ENCODE data around the gene SELP. TPM values are rescaled to one million over a fixed set of nuclear protein-coding genes. Genes with fewer than 3 reads are reported as not detected.

The SELP gene
- total RNA-seq, 4 donors from 2014 or later, result 1.9 to 26.0 (median 8.0) TPM

DNA sequence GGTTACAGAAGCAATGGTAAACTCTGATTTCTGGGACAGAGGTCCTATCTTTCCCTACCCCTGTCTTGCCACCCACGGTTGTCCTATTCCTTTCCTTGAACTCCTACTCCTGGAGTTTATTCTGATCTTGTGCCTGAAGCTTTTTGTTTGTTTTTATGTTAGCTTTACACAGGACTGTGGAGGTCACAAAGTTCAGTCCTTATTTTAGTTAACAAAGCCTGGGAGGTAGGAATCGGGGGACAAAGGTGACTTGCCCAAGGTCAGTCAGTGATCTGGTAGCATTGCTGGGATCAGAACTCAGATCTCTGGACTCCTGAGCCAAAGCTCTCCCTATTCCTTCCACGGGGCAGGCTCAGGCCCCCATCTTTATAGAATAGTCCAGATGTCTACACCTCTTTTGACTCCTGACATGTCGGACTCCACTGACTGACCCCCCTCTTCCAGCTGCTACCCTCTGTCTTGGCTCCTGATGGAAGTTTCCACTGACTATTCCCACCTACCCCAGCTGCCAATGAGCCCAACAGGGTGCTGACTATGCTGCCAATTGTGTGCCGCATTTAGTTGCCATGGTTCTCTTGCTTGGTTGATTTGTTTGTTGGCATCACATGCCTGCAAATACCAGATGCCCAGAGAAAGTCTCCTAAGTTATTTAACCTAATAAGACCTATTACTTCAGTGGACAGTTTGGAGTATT, 53.5 kb downstream of the SELP start:
- H3K27ac ChIP-seq, result no peak overlapping the region
- H3K4me1 ChIP-seq, result no peaks in the 10 kb centered on the region
- H3K4me3 ChIP-seq, result no peak overlapping the region
- H3K27me3 ChIP-seq, result peaks cover 7% of the 10 kb centered on the region
- WGBS, 2 donors (ENCODE audit: low coverage in 1 of 2), result 79% methylated on average over 4 to 5 of the region's 5 CpGs
- ATAC-seq, result no peak
- no peaks in the 10 kb centered on the region for H3K36me3 ChIP-seq
- no peaks in the 10 kb centered on the region for H3K9me3 ChIP-seq
- TF ChIP-seq EP300 (IDR thresholded peaks at IDR 0.05) (no peak), CTCF (IDR thresholded peaks at IDR 0.05) (no peak), POLR2AphosphoS5 (IDR thresholded peaks at IDR 0.05) (no peak), POLR2A (IDR thresholded peaks at IDR 0.05) (no peak)

GRCh38 chr1:169574336-169574735, 55.6 kb downstream of the SELP start:
- no peaks in the 10 kb centered on the region for H3K9me3 ChIP-seq
- no peak overlapping the region for H3K27ac ChIP-seq
- H3K4me3 ChIP-seq, result no peak overlapping the region
- 30 to 34% methylated on average over 3 to 4 of the region's 4 CpGs for WGBS, 2 donors (ENCODE audit: low coverage in 1 of 2)
- ATAC-seq, result no peak
- no peaks in the 10 kb centered on the region for H3K27me3 ChIP-seq
- H3K4me1 ChIP-seq, result no peaks in the 10 kb centered on the region
- TF ChIP-seq POLR2AphosphoS5 (IDR thresholded peaks at IDR 0.05) (no peak), EP300 (IDR thresholded peaks at IDR 0.05) (no peak)
- no peaks in the 10 kb centered on the region for H3K36me3 ChIP-seq

DNA sequence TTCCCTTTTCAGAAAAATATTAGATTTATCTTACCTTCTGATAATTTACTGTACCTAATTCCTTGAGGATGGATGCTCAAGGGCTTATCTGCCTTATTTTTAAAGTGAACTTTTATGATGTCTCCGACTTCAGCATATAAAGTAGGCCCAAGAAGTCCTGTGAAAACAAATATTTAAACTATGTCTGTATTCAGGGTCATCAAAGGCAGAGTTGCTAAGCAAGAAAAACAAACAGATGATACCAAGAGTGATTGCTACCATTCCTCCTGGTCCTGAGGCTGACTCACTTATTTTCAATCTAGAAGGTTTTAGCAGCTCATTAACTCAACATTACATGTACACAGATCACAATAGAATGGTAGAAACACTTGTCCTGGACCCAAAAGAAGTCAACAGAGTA, 57.7 kb downstream of the SELP start:
- Histone ChIP-seq H3K9me3 (no peaks in the 10 kb centered on the region), H3K36me3 (no peaks in the 10 kb centered on the region), H3K4me1 (no peaks in the 10 kb centered on the region), H3K27me3 (no peaks in the 10 kb centered on the region), H3K4me3 (no peak overlapping the region), H3K27ac (no peak overlapping the region)
- no peak for TF ChIP-seq EP300 (IDR thresholded peaks at IDR 0.05)
- TF ChIP-seq POLR2A (IDR thresholded peaks at IDR 0.05), result no peak
- no peak for TF ChIP-seq CTCF (IDR thresholded peaks at IDR 0.05)
- no peak for TF ChIP-seq POLR2AphosphoS5 (IDR thresholded peaks at IDR 0.05)
- WGBS, 2 donors (ENCODE audit: low coverage in 1 of 2), result 18 to 27% methylated on average over 1 of the region's 1 CpG
- ATAC-seq, result no peak

DNA sequence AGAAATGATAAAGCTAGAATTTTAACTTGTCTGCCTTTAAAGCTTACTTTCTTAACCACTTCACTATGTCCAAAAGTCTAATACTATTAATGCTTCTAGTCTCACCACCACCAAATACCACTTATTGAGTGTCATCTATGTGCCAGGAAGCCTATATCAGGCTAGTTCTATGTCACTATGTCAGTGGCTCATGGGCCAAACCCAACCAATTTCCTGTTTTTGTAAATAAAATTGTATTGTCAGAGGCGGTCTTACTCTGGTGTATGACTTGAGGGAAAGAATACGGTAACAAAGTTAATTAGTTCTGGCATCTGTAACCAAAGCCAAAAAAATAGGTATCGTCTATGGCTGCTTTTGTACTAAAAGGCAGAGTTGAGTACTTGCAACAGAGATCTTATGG, 58.5 kb downstream of the SELP start:
- TF ChIP-seq CTCF (IDR thresholded peaks at IDR 0.05), result no peak
- TF ChIP-seq POLR2AphosphoS5 (IDR thresholded peaks at IDR 0.05), result no peak
- TF ChIP-seq POLR2A (IDR thresholded peaks at IDR 0.05), result no peak
- no peak for TF ChIP-seq EP300 (IDR thresholded peaks at IDR 0.05)
- no peak overlapping the region for H3K4me3 ChIP-seq
- no peak overlapping the region for H3K27ac ChIP-seq
- no peaks in the 10 kb centered on the region for H3K27me3 ChIP-seq
- no peak for ATAC-seq
- H3K36me3 ChIP-seq, result no peaks in the 10 kb centered on the region
- no peaks in the 10 kb centered on the region for H3K4me1 ChIP-seq
- H3K9me3 ChIP-seq, result no peaks in the 10 kb centered on the region
- WGBS, 2 donors (ENCODE audit: low coverage in 1 of 2), result 82% methylated on average over 3 of the region's 3 CpGs

DNA sequence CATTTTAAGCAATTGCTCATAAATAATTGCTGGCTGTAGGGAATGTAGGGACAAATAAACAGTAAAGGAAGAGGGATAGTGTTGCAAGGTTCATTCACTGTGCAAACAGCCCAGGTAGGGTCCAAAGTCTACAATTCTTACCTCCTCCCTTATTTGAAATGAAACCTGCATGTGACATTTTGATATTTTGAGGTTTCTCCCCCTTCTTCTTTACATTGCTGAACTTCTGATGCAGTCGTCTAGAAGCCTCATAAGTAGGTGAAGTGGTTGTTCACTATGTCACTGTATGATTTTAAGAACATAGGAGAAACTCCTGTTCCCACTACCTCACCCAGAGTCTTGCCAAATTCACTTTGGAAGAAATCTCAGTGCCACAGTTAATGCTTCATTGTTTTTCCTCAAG, 59.8 kb downstream of the SELP start:
- H3K9me3 ChIP-seq, result no peaks in the 10 kb centered on the region
- WGBS, 2 donors (ENCODE audit: low coverage in 1 of 2), result 25 to 53% methylated on average over 1 of the region's 1 CpG
- no peaks in the 10 kb centered on the region for H3K36me3 ChIP-seq
- TF ChIP-seq POLR2A (IDR thresholded peaks at IDR 0.05) (no peak), EP300 (IDR thresholded peaks at IDR 0.05) (no peak), POLR2AphosphoS5 (IDR thresholded peaks at IDR 0.05) (no peak), CTCF (IDR thresholded peaks at IDR 0.05) (no peak)
- no peak overlapping the region for H3K4me3 ChIP-seq
- no peak for ATAC-seq
- H3K4me1 ChIP-seq, result no peaks in the 10 kb centered on the region
- no peaks in the 10 kb centered on the region for H3K27me3 ChIP-seq
- no peak overlapping the region for H3K27ac ChIP-seq

Data from gastroesophageal sphincter (tissue), 4 donors.